ENCODE results near the gene HIVEP2.

DNA sequence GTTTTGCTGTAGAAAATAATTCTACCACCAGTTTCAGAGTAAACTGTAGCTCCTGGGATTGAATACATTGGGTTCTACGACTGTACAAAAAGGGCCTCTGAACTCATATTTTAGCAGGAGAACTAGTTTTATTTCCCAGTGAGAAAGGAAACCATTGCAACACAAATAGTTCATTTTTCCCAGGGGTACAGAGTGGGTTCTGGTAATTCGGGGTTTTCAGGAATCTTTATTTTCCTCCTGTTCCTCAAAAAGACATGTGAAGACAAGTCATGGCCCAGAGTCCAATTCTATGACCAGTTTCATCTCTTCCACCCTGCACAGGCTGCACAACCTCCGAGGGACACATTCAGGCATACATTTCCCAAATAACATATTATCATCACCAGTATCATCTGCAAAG is 222.1 kb downstream of the HIVEP2 start:
- TF ChIP-seq, protein P1, sequence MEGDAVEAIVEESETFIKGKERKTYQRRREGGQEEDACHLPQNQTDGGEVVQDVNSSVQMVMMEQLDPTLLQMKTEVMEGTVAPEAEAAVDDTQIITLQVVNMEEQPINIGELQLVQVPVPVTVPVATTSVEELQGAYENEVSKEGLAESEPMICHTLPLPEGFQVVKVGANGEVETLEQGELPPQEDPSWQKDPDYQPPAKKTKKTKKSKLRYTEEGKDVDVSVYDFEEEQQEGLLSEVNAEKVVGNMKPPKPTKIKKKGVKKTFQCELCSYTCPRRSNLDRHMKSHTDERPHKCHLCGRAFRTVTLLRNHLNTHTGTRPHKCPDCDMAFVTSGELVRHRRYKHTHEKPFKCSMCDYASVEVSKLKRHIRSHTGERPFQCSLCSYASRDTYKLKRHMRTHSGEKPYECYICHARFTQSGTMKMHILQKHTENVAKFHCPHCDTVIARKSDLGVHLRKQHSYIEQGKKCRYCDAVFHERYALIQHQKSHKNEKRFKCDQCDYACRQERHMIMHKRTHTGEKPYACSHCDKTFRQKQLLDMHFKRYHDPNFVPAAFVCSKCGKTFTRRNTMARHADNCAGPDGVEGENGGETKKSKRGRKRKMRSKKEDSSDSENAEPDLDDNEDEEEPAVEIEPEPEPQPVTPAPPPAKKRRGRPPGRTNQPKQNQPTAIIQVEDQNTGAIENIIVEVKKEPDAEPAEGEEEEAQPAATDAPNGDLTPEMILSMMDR (IDR thresholded peaks at IDR 0.05) = no peak
- no peak for TF ChIP-seq POLR2A (IDR thresholded peaks at IDR 0.05)
